GM20000 (cell line): ENCODE data around the gene SHOX.

Source experiments
- DNase-seq: peaks from one replicate; pipeline ENCODE4 v3.0.0; 2012; ENCODE audit warnings: low spot score
- TF ChIP-seq, protein P1 (sequence below): IDR thresholded peaks from 2 replicates; pipeline ENCODE4 v1.5.1; 2012; ENCODE audit warnings: mild to moderate bottlenecking, control low read depth; ENCODE audit errors: extremely low read depth, missing control alignments

The SHOX gene

DNA sequence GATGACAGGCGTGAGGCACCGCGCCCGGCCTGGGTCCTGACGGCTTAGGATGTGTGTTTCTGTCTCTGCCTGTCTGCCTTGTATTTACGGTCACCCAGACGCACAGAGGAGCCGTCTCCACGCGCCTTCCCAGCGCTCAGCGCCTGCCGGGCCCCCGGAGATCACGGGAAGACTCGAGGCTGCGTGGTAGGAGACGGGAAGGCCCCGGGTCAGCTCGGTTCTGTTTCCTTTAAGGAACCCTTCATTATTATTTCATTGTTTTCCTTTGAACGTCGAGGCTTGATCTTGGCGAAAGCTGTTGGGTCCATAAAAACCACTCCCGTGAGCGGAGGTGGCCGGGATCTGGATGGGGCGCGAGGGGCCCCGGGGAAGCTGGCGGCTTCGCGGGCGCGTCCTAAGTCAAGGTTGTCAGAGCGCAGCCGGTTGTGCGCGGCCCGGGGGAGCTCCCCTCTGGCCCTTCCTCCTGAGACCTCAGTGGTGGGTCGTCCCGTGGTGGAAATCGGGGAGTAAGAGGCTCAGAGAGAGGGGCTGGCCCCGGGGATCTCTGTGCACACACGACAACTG is 1.3 kb downstream of the SHOX start:
- TF ChIP-seq, protein P1, sequence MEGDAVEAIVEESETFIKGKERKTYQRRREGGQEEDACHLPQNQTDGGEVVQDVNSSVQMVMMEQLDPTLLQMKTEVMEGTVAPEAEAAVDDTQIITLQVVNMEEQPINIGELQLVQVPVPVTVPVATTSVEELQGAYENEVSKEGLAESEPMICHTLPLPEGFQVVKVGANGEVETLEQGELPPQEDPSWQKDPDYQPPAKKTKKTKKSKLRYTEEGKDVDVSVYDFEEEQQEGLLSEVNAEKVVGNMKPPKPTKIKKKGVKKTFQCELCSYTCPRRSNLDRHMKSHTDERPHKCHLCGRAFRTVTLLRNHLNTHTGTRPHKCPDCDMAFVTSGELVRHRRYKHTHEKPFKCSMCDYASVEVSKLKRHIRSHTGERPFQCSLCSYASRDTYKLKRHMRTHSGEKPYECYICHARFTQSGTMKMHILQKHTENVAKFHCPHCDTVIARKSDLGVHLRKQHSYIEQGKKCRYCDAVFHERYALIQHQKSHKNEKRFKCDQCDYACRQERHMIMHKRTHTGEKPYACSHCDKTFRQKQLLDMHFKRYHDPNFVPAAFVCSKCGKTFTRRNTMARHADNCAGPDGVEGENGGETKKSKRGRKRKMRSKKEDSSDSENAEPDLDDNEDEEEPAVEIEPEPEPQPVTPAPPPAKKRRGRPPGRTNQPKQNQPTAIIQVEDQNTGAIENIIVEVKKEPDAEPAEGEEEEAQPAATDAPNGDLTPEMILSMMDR = no peak
- DNase-seq = no peak

DNA sequence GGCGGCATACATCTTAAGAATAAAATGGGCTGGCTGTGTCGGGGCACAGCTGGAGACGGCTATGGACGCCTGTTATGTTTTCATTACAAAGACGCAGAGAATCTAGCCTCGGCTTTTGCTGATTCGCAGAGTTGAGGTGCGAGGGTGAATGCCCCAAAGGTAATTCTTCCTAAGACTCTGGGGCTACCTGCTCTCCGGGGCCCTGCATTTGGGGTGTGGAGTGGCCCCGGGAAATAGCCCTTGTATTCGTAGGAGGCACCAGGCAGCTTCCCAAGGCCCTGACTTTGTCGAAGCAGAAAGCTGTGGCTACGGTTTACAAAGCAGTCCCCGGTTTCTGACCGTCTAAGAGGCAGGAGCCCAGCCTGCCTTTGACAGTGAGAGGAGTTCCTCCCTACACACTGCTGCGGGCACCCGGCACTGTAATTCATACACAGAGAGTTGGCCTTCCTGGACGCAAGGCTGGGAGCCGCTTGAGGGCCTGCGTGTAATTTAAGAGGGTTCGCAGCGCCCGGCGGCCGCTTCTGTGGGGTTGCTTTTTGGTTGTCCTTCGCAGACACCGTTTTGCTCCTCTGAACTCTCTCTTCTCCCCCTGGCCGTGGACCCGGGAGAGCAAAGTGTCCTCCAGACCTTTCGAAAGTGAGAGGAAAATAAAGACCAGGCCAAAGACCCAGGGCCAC is 1.9 kb downstream of the SHOX start:
- TF ChIP-seq, protein P1 = no peak

DNA sequence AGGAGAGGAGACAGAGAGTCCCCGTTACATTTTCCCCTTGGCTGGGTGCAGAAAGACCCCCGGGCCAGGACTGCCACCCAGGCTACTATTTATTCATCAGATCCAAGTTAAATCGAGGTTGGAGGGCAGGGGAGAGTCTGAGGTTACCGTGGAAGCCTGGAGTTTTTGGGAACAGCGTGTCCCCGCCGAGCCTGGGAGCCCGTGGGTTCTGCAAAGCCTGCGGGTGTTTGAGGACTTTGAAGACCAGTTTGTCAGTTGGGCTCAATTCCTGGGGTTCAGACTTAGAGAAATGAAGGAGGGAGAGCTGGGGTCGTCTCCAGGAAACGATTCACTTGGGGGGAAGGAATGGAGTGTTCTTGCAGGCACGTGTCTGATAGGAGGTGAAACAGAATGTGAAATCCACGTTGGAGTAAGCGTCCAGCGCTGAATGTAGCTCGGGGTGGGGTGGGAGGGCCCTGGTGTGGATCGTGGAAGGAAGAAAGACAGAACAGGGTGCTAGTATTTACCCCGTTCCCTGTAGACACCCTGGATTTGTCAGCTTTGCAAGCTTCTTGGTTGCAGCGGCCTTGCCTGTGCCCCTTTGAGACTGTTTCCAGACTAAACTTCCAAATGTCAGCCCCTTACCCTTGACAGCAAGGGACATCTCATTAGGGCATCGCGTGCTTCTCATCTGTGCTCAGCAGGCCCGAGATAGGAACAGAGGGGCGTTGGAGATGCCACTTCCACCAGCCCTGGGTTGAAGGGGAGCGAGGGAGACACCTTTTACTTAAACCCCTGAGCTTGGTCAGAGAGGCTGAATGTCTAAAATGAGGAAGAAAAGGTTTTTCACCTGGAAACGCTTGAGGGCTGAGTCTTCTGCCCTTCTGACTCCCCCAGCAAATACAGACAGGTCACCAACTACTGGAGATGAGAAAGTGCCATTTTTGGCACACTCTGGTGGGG is 2.7 kb downstream of the SHOX start:
- TF ChIP-seq, protein P1 = no peak
- DNase-seq = no peak

More for the DNA sequence above, 1.9 kb downstream of the SHOX start:
- no peak for DNase-seq

DNA sequence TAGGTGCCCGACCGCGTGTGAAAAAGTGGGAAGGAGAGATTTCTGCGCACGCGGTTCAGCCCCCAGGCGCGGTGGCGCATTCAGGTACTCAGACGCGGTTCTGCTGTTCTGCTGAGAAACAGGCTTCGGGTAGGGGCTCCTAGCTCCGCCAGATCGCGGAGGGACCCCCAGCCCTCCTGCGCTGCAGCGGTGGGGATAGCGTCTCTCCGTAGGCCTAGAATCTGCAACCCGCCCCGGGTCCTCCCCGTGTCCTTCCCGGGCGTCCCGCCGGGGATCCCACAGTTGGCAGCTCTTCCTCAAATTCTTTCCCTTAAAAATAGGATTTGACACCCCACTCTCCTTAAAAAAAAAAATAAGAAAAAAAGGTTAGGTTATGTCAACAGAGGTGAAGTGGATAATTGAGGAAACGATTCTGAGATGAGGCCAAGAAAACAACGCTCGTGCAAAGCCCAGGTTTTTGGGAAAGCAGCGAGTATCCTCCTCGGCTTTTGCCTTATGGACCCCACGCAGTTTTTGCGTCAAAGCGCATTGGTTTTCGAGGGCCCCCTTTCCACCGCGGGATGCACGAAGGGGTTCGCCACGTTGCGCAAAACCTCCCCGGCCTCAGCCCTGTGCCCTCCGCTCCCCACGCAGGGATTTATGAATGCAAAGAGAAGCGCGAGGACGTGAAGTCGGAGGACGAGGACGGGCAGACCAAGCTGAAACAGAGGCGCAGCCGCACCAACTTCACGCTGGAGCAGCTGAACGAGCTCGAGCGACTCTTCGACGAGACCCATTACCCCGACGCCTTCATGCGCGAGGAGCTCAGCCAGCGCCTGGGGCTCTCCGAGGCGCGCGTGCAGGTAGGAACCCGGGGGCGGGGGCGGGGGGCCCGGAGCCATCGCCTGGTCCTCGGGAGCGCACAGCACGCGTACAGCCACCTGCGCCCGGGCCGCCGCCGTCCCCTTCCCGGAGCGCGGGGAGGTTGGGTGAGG is 3.7 kb downstream of the SHOX start:
- DNase-seq = no peak
- TF ChIP-seq, protein P1 = no peak

DNA sequence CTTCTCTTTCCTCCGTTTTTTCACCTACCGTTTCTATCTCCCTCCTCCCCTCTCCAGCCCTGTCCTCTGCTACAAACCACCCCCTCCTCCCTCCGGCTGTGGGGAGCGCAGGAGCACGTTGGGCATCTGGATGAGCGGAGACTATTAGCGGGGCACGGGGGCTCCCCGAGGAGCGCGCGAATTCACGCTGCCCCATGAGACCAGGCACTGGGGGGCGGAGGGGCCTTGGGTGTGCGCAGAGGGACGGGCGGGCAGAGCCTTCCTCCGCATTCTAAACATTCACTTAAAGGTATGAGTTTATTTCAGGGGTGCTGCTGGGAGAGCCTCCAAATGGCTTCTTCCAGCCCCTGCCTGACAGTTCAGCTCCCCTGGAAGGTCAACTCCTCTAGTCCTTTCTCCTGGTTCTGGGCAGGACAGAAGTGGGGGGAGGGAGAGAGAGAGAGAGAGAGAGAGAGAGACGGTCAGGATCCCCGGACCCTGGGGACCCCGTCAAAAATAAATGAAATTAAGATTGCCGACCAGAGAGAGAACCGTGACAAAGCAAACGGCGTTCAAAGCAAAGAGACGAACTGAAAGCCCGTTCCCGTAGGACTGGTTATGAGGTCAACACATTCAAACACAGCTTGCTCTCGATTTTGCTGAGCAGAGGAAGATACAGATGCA is 5.0 kb downstream of the SHOX start:
- TF ChIP-seq, protein P1 = no peak
- no peak for DNase-seq

DNA sequence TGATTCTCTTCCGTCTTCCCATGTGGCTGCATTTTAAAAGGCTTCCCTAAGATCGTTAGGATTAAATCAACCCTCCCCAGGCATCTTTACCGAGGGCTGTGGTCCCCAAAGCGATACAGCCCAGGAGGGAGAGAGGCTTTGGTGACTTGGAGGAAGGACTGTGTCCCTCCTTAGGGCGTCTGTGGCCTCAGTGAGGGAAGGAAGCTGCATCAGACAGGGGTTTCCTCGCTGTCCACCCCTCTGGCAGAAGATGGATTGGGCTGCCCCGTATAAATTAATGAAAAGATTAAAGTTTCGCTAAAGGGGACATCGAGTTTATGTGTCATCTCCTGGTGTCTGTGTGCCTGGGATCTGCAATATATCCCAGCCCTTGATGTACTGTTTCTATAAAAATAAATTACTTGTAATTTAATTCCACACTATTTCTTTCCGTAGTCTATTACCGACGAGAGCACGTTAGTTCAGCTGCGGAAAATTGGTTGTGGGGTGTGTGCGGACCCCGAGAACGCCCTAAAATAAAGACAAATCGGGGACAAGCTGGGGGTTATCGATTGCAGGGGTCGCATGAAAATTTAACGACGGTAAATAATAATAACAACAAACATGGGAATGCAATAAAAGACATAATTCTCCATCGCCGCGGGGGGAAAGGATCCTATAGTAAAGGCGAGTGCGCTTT is 6.5 kb downstream of the SHOX start:
- DNase-seq = no peak
- TF ChIP-seq, protein P1 = no peak
